GM18951 (cell line): ENCODE measurements around the gene PNO1.

ENCODE experiments used
- POLR2A ChIP-seq: IDR thresholded peaks from 4 replicates; pipeline ENCODE4 v1.6.1; 2011; ENCODE audit warnings: mild to moderate bottlenecking; ENCODE audit not compliant: insufficient read length, insufficient read depth; ENCODE audit errors: extremely low read depth
- in situ Hi-C: fragments of 300-500 bp; cut with MboI; formaldehyde crosslinking; loops from one replicate; pipeline ENCODE4 v1.12.0; 2022; ENCODE audit warnings: low sequenced_read_pairs, mixed read lengths, inconsistent platforms; ENCODE audit not compliant: unreplicated experiment

The PNO1 gene

GRCh38 chr2:68134120-68134519 is 23.6 kb upstream of the PNO1 start:
- in situ Hi-C loops, result no loop called here
- no peak for TF ChIP-seq POLR2A

- TF ChIP-seq POLR2A, result no peak
- in situ Hi-C loops, result no loop called here
Measured at GRCh38 chr2:68134554-68134953, 23.1 kb upstream of the PNO1 start.

DNA sequence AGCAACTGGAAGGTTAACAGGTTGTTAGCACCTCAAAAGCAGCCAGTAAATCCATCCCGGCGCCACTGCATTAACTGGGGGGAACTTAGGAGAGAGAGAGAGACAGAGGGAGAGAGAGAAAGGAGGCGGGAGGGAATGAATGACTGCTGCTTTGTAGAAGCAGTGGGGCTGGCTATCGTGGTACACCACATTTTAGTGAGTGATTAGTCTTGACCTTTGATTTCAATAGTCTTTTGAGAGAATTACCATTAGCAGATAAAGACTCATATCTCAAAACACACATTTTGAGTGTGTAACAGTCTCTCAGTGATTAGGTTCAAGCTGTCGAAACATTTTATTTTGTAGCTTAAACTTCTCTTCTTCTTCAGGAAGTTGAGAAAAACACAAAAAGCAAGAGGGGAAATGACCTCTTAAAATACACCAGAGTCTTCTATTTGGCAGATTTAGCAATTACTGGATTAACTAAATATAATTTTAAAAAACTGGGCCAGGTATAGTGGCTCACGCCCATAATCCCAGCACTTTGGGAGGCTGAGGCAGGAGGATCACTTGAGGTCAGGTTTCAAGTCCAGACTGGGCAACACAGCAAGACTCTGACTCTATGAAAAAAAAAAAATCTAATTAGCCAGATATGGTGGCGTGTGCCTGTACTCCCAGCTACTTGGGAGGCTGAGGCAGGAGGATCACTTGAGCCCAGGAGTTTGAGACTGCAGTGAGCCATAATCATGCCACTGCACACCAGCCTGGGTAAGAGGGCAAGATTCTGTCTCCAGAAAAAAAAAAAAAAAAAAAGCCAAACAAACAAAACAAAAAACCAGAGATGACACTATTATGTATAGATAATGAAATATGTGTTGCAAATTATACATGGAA is 22.0 kb upstream of the PNO1 start:
- in situ Hi-C loops, result no loop called here
- no peak for TF ChIP-seq POLR2A

GRCh38 chr2:68141875-68142274 is 15.8 kb upstream of the PNO1 start:
- TF ChIP-seq POLR2A, result no peak

GRCh38 chr2:68151037-68151436 is 6.7 kb upstream of the PNO1 start:
- in situ Hi-C loops, result no loop called here
- no peak for TF ChIP-seq POLR2A

More at GRCh38 chr2:68141875-68142274, 15.8 kb upstream of the PNO1 start:
- in situ Hi-C loops, result no loop called here

GRCh38 chr2:68152681-68153347 is 4.9 kb upstream of the PNO1 start:
- in situ Hi-C loops, result no loop called here
- no peak for TF ChIP-seq POLR2A

- in situ Hi-C loops, result no loop called here
- no peak for TF ChIP-seq POLR2A
Measured at GRCh38 chr2:68155618-68156017, 2.1 kb upstream of the PNO1 start.

DNA sequence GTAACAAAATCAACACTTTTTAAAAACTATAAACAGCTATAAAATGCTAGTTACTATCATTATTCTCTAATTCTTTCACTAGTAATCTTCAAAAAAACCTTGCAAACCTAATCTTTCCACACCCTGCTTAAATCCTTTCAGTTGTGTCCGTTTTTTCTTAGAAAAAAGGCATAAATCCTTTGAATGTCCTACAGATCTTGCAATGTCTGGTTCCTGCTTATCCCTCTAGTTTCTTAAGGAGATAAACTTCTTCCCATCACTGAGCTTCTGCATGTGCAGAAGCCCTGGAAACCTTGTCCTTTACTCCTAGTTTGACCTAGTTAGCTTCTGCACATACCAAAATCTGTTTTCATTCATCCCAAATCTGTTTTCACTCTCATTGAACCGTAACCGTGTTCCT is 1.3 kb upstream of the PNO1 start:
- in situ Hi-C loops, result no loop called here
- TF ChIP-seq POLR2A, result no peak

- in situ Hi-C loops, result no loop called here
- TF ChIP-seq POLR2A, result no peak
Measured at GRCh38 chr2:68157002-68157401, 686 bp upstream of the PNO1 start.

DNA sequence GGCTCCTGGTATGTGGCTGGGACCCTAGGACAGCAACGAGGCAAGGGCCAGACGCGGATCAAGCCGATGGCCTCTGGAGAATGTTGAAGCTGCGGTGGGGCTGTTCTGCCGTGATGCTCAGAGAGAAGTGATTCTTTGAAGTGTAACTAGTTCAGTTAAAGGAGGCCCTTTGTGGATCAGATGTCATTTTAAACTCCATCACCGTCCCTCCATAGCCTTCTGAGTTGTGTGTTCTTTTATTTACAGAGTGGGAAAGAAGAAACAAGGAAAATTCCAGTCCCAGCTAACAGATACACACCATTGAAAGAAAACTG is 403 bp downstream of the PNO1 start:
- in situ Hi-C loops, result no loop called here
- no peak for TF ChIP-seq POLR2A

DNA sequence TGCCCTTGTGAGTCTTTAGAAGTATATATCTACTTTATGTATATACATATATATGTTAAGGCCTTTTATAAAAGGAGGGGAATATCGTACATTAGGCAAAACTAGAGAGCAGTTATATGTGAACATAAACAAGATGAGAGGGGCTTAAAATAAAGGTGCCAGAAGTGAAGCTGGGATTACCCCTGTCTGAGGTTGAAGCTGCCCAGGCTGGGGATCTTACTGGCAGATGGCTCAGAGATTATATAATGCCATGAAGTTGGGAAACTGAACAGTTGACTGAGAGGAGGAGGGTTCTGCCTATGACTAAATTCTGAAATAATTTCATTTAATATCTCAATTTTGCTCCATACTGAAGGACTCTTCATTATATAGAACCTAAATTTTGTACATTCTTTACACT is 6.0 kb downstream of the PNO1 start:
- in situ Hi-C loops, result no loop called here
- TF ChIP-seq POLR2A, result no peak

DNA sequence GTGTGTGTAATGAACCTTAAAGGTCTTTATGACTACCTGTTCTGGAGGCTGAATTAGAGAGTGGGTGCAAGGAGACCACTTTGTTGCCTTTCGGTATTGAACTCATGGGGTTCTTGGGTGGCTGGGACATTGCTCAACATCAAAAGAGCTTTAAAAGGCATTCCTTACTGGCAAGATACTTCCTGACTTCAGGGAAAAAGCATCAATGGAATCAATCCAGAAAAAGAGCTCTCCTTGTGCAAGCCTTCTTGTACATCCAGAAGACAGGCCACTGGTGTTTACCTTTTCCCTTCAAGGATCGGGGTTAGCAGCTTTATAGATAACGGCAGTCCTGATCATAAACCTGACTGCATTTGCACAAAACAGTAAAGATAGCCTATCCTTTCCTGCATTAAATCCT is 9.5 kb downstream of the PNO1 start:
- in situ Hi-C loops, result no loop called here
- TF ChIP-seq POLR2A, result no peak

GRCh38 chr2:68169308-68169707 is 11.6 kb downstream of the PNO1 start:
- TF ChIP-seq POLR2A, result no peak
- in situ Hi-C loops, result no loop called here

- TF ChIP-seq POLR2A, result no peak
- in situ Hi-C loops, result no loop called here
Measured at GRCh38 chr2:68171146-68171545, 13.5 kb downstream of the PNO1 start.
